Activated CD8-positive, alpha-beta T cell treated with anti-CD3 and anti-CD28 coated beads for 36 hours (primary cell): ENCODE results near the gene TLE7. TPM values are rescaled to one million over a fixed set of nuclear protein-coding genes. Genes with fewer than 3 reads are reported as not detected.
A peak's percentile ranks its signal among the peaks of the same experiment; 100 is the strongest.

Source experiments
- ATAC-seq: fragments of 200-7000 bp; cut with Tn5 transposase; one replicate; pipeline ENCODE4 v1.10.0; 2021; ENCODE audit warnings: mild to moderate bottlenecking, moderate library complexity
- CTCF ChIA-PET: fragments of 350-600 bp; sonication (Branson Sonifier 250); formaldehyde crosslinking; loops from one replicate; lab custom pipeline; 2021; ENCODE audit warnings: antibody characterized with exemption; lab: Charles Lee
- POLR2A ChIA-PET: fragments of 350-600 bp; sonication (Branson Sonifier 250); formaldehyde crosslinking; loops from one replicate; lab custom pipeline; 2021; ENCODE audit warnings: antibody characterized with exemption; lab: Charles Lee
- DNase-seq: peaks from one replicate; pipeline ENCODE4 v3.0.0-alpha.2; 2020
- H3K27ac Mint-ChIP-seq: one replicate; pipeline ENCODE4 v1.8.0; 2021; ENCODE audit warnings: mild to moderate bottlenecking, mixed read lengths
- H3K27me3 Mint-ChIP-seq: one replicate; pipeline ENCODE4 v1.8.0; 2021; ENCODE audit warnings: mixed read lengths
- H3K36me3 Mint-ChIP-seq: one replicate; pipeline ENCODE4 v1.8.0; 2021; ENCODE audit warnings: low read depth, mixed read lengths
- H3K4me1 Mint-ChIP-seq: one replicate; pipeline ENCODE4 v1.8.0; 2021; ENCODE audit warnings: low read depth, mixed read lengths
- H3K4me3 Mint-ChIP-seq: one replicate; pipeline ENCODE4 v1.8.0; 2021; ENCODE audit warnings: mild to moderate bottlenecking, moderate library complexity, mixed read lengths
- H3K9me3 Mint-ChIP-seq: one replicate; pipeline ENCODE4 v1.8.0; 2021; ENCODE audit warnings: mixed read lengths
- CTCF ChIP-seq: fragments of 200-600 bp; IDR thresholded peaks from one replicate; pipeline ENCODE4 v1.8.0; 2022; ENCODE audit warnings: antibody characterized with exemption, mild to moderate bottlenecking
- intact Hi-C: fragments of 100-400 bp; cut with micrococcal nuclease; formaldehyde crosslinking; loops from one replicate; pipeline ENCODE4 v1.10.0; 2022
- total RNA-seq, 2 experiments: library from RNA; stranded (reverse); gene quantifications; one replicate each; pipeline ENCODE4 v1.2.3, GENCODE V29; 2021

The TLE7 gene
- total RNA-seq, 2 experiments from 2014 or later: not detected

- ATAC-seq: peak; percentile 38
- Mint-ChIP-seq H3K27ac (no peak overlapping the region), H3K4me1 (peaks cover 7% of the 10 kb centered on the region), H3K36me3 (no peaks in the 10 kb centered on the region), H3K9me3 (no peaks in the 10 kb centered on the region), H3K4me3 (no peak overlapping the region), H3K27me3 (peaks cover 21% of the 10 kb centered on the region)
- peak; percentile 65 for TF ChIP-seq CTCF
- ChIA-PET CTCF (interaction anchor here (0.7 to 3.6 kb wide), 8 partner anchors 9 to 189 kb away, joined by 3 to 27 read pairs (median 4); no protein-coding TSS in a partner anchor), POLR2A (no interaction called here)
- peak; percentile 69 for DNase-seq
- intact Hi-C loops: no loop called here
Observed at GRCh38 chr16:71421911-71422310, 19.9 kb downstream of the TLE7 start.

GRCh38 chr16:71414038-71414437 is 27.8 kb downstream of the TLE7 start:
- intact Hi-C loops: loop anchor here (10.0 kb wide), 1 partner anchor 201 kb away; no protein-coding TSS in a partner anchor
- ChIA-PET POLR2A (no interaction called here), CTCF (interaction anchor here (1.7 to 6.7 kb wide), 6 partner anchors 9 to 197 kb away, joined by 5 to 150 read pairs (median 22); no protein-coding TSS in a partner anchor)
- H3K4me1 Mint-ChIP-seq: peaks cover 6% of the 10 kb centered on the region
- H3K9me3 Mint-ChIP-seq: no peaks in the 10 kb centered on the region
- no peaks in the 10 kb centered on the region for H3K36me3 Mint-ChIP-seq
- no peak for TF ChIP-seq CTCF
- DNase-seq: no peak
- ATAC-seq: no peak
- peaks cover 11% of the 10 kb centered on the region for H3K27me3 Mint-ChIP-seq
- no peak overlapping the region for H3K4me3 Mint-ChIP-seq
- H3K27ac Mint-ChIP-seq: no peak overlapping the region

- no peak for DNase-seq
- no peak overlapping the region for H3K27ac Mint-ChIP-seq
- H3K9me3 Mint-ChIP-seq: no peaks in the 10 kb centered on the region
- ChIA-PET CTCF (interaction anchor here (0.6 to 6.7 kb wide), 48 partner anchors 8 to 605 kb away, joined by 3 to 150 read pairs (median 5); partner anchors contain the start of genes CHST4 and TAT), POLR2A (interaction anchor here (0.9 to 1.0 kb wide), 2 partner anchors 35 to 88 kb away, joined by 3 read pairs; no protein-coding TSS in a partner anchor)
- H3K27me3 Mint-ChIP-seq: peaks cover 12% of the 10 kb centered on the region
- no peak for TF ChIP-seq CTCF
- intact Hi-C loops: loop anchor here (10.0 kb wide), 1 partner anchor 201 kb away; no protein-coding TSS in a partner anchor
- no peak for ATAC-seq
- no peak overlapping the region for H3K4me3 Mint-ChIP-seq
- peaks cover 6% of the 10 kb centered on the region for H3K4me1 Mint-ChIP-seq
- no peaks in the 10 kb centered on the region for H3K36me3 Mint-ChIP-seq
Observed at GRCh38 chr16:71413341-71413740, 28.5 kb downstream of the TLE7 start.

DNA sequence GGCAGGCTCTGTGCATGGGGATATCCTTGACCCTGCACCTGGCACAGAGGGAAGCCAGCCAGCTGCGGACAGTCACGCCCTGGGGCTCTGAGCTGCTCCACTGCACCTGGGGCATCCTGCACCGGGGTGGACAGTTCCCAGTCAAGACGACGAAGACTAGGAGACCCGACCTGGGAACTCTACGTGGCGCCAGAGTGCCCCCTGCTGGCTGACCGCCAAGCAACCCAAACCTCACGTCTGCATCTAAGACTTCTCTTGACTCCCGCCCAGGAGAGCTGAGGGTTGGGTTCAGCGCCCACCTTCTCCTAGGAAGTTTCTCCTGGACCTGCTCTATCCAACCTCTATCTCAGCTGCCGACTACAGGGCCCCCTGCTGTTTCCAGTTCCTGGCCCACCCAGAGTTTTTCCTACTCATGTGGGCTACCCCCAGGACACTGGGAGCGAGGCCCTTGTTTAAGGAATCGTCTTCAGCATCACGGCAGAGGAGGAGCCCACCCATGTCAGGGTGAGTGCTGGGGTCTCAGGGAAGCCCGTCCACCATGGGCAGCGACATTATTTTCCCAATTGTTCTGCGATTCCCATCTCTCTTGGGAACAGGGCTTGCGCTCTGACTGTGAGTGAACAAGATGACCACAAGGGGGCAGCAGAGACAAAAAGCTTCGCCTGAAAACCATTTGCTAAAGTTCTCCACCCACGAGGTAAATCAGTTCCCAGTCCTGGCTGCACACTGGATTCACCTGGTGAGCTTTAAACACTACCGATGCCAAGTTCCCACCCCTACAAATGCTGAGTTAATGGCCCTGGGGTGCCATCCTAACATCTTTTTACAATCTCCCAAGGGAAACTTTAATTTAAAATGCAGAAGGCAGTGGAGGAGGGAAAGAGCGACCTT is 29.3 kb downstream of the TLE7 start:
- Mint-ChIP-seq H3K27ac (no peak overlapping the region), H3K4me3 (no peak overlapping the region), H3K9me3 (no peaks in the 10 kb centered on the region), H3K4me1 (peaks cover 9% of the 10 kb centered on the region), H3K36me3 (no peaks in the 10 kb centered on the region), H3K27me3 (peaks cover 12% of the 10 kb centered on the region)
- ChIA-PET CTCF (interaction anchor here (0.6 to 6.7 kb wide), 50 partner anchors 8 to 604 kb away, joined by 3 to 150 read pairs (median 5); partner anchors contain the start of genes CHST4 and TAT), POLR2A (interaction anchor here (0.9 to 1.0 kb wide), 2 partner anchors 34 to 89 kb away, joined by 3 read pairs; no protein-coding TSS in a partner anchor)
- peak; percentile 88 for ATAC-seq
- peak; percentile 77 for DNase-seq
- intact Hi-C loops: loop anchor here (1.0 to 10.0 kb wide), 2 partner anchors 87 to 202 kb away; no protein-coding TSS in a partner anchor
- peak; percentile 85 for TF ChIP-seq CTCF
